Measurements from ENCODE around the gene RRM2.

- TF ChIP-seq CTCF (IDR thresholded peaks at IDR 0.05; ENCODE audit: insufficient read depth, low read length) (no peak), POLR2AphosphoS5 (IDR thresholded peaks at IDR 0.05; ENCODE audit: low read depth) (no peak), GABPA (IDR thresholded peaks at IDR 0.05; ENCODE audit: low read depth) (no peak), SPI1 (IDR thresholded peaks at IDR 0.05; ENCODE audit: borderline replicate concordance, low read depth) (no peak)
- TF ChIP-seq, protein P1, sequence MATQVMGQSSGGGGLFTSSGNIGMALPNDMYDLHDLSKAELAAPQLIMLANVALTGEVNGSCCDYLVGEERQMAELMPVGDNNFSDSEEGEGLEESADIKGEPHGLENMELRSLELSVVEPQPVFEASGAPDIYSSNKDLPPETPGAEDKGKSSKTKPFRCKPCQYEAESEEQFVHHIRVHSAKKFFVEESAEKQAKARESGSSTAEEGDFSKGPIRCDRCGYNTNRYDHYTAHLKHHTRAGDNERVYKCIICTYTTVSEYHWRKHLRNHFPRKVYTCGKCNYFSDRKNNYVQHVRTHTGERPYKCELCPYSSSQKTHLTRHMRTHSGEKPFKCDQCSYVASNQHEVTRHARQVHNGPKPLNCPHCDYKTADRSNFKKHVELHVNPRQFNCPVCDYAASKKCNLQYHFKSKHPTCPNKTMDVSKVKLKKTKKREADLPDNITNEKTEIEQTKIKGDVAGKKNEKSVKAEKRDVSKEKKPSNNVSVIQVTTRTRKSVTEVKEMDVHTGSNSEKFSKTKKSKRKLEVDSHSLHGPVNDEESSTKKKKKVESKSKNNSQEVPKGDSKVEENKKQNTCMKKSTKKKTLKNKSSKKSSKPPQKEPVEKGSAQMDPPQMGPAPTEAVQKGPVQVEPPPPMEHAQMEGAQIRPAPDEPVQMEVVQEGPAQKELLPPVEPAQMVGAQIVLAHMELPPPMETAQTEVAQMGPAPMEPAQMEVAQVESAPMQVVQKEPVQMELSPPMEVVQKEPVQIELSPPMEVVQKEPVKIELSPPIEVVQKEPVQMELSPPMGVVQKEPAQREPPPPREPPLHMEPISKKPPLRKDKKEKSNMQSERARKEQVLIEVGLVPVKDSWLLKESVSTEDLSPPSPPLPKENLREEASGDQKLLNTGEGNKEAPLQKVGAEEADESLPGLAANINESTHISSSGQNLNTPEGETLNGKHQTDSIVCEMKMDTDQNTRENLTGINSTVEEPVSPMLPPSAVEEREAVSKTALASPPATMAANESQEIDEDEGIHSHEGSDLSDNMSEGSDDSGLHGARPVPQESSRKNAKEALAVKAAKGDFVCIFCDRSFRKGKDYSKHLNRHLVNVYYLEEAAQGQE (IDR thresholded peaks at IDR 0.05; ENCODE audit: insufficient replicate concordance, low read depth), result no peak
Observed at GRCh38 chr2:10075571-10076209, 46.8 kb upstream of the RRM2 start.
